HG03432 (cell line): Measurements from ENCODE around the gene FOXN1.

Experiments
- ATAC-seq: cut with Tn5 transposase; IDR thresholded peaks from one replicate; pipeline ENCODE4 v1.9.1; 2021; ENCODE audit warnings: mild to moderate bottlenecking, moderate library complexity; ENCODE audit not compliant: unreplicated experiment

The FOXN1 gene

DNA sequence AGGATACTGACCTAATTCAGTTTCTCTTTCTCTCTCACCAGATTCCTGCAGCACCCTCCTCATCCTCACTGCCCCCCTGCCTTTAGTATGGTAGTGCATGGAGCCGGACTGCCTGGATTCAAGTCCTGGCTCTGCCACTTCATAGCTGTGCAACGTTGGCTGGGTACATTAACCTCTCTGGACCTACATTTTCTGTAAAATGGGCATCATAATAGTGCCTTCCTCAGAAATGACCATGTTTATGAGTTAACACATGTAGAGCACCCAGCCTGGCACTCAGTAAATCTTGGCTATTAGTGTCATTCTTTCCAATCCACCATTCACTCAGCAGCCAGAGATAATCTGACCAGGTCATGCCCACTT lies 39.0 kb downstream of the FOXN1 start:
- ATAC-seq, result no peak

DNA sequence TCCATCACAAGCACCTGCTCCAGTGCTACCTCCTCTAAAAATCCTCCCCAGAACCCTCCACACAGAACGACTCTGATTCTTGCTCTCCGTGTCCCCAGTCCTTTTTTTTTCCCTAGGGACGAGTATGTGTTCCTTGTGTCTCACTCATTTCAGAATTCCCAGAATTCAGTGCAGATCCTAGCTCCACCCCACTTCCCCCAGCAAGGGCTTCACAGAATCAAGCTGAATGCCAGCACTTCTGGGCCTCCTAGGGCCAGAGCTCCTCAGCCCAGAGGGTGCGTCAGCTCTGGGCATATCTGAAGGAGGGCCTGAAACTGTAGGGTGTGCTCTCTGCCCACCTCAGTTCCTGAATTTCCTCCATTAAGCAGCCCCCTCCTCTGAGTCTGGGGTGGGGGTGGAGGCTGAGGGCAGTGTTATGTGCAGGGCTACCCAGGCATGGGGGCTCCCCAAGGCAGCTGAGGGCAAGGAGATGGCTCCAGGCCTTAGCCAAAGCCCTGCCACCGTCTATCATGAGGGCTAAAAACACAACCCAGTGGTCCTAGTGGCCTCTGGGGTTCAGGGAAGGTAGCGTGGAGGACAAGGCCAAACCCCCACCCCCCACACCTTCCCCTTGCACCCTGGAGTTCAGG lies 39.8 kb downstream of the FOXN1 start:
- no peak for ATAC-seq

DNA sequence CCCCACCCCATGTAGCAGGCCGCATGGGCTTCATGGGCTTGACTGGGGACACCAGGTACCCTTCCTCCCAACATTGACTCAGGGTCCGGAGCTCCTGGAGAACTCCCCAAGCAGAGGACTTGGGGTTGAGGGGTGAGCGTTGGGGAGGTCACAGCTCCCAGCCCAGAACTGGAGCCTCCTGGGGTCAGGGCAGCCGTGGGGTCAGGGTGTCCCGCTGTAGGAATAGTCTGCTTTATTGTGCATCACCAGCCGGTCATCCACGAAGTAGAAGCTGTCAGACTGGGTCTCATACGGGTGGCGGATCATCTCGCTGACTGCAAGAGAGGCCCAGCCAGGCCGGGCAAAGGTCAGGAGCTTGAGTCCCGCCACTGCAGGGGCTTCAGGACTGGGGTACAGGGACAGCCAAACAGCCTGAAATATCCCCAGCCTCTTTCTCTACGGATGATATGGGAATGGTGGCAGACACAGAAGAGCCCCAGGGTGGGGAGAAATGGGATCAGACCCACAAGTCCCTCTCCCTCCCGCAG lies 41.0 kb downstream of the FOXN1 start:
- ATAC-seq, result no peak

DNA sequence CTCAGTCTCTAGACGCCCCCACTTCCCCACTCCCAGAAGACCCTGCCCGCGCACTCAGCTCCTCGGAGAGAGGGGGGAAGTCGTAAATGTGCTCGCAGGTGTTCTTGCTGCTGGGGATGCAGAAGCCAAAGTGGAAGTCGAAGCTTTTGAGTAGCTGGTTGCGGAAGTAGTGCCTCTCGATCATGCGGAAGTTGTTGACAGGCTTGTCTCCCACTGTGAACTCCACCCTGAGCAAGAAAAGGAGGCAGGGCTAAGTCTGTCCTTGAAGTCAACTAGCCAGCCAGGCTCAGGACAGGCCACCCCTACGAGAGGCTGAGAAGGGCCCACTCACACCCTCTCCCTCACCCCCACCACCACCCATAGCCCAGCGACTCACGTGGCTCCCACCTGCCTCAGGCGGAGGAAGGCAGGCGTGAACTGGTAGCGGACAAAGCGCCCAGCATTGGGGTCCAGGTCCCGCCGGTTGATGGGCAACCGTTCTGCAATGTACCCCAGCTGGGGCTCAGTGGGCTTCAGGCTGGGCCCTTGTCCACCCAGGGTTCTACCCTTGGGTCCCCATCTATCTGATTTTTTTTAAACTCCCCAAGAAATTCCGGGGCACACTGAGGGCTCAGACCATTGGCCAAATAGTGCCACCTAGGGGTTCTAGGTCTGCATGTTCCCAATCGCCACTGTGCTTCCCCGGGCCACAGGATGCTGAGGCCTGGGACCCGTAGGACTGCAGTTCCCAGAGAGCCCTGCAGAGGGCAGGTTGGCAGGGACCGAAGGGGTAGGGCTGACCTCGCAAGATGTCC lies 41.7 kb downstream of the FOXN1 start:
- ATAC-seq, result no peak

DNA sequence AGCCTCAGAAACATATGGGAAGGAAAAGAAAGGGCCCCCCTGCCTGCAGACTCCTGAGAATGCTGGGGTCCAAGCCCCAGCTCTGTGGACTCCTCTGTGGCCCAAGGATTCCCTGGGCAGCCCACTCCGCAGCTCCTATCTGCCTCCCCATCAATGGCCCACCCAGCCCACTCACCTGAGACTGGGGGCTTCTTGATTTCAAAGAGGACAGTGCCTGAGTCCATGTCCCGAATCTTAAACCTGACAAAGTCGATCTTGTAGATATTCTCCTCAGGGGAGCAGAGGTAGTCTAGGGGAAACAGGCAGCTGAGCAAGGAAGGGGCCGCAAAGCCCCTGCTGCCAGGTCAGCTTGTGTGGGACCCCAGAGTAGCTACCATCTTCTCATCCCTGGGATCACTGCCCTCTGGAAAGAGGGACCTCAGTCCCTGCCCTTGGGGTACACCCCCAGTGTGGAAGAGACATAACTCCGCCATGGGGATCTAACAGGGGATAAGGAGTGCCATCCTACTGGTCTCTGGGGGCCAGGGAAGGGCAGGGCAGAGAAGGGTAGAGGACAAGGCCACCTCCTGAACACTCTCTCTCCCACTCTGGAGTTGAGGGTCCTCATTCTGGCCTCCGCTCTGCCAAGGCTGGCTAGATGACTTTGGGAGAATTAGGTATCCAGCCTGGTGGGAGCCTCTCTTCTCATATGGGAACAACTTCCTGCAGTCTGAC lies 42.4 kb downstream of the FOXN1 start:
- ATAC-seq, result no peak

DNA sequence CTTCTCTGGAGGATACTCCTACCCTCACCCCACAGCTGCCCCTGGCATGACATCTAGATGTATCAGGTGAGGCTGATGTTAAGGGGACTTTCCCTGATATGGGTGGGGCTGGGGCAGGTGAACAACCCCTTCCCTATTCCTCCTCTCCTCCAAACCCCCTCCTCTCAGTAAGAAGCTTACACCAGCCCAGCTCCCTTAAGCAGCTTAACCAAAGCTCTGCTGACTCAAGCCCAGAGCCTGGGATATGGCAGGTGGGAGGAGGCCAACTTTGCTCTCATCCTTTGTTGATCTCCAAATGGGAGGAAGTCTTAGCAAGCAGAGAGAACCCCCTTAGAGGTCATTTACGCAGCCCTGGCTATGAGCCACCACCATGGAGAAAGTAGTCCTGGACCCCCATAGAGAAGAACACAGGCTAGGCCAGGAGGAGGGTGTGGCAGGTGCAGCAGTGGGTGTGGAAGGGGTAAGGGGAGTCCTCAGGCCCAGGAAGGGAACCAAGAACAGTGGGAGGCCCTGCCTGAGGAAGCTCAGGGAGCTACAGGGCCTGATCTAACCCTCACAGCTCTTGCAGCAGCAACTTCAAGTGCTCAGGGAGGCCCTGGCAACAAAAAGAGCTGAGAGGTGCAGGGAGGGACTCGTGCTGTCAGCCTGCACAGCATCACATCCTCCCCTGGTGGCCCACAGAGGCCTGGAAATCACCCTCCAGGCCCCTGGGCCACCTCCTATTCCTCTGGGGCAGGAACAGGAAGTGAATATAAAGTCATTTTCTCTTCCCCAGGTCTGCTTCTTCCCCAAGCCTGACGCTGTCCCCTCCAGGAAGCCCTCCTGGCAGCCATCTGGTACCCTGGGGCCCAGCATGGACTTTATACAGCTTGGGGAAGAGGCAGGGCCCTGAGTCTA lies 43.3 kb downstream of the FOXN1 start:
- ATAC-seq, result peak; percentile 46

DNA sequence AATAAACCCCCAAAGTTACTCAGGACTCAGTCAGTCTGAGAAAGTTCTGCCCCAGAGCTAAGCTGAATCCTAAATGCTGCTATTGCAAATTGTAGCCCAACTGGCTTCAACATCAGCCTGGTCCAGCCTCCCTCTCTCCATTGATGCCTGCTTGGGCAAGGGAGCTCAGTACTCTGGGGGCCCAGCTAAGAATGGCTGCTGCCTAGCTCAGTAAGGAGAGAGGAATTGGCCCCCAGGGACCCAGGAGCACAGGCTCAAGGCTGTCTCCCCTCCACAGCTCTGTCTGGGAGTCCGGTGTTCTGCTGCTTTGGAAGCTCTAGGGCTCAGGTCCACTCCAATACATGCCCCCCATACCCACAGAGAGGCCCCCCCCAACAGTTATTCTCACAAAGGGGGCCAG lies 44.7 kb downstream of the FOXN1 start:
- ATAC-seq, result no peak

DNA sequence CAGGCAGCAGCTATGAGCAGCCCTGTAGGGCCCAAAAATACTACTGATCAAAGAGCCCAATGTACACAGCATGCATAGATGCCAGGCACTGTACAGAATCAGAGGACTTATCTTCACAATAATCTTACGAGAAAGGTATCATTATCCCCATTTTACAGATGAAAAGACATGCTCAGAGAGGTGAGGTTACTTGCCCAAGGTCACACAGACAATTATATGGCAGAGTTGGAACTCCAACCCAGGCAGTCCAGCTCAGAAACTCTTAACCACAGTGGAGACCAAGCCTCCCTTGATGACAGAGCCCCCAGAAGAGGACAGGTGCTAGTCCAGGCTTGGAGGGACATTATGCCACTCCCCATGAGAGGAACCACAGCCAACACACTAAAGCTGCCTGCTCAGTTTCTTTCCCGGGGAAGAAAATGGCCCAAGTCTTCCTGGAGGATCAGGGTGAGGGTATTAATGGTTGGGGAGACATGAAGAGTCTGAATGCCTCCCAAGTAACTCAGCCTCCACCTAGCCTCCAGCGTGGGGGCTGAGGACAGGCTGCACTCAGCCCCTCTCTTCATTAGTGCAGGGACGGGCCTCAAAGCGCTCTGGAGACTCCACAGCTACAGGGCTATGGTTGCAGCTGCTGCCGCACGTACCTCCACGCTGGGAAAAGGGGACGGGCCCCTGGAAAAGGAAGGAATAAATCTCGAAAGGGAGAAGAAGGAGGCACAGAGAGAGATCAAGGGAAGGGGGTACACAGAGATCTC lies 45.5 kb downstream of the FOXN1 start:
- no peak for ATAC-seq

DNA sequence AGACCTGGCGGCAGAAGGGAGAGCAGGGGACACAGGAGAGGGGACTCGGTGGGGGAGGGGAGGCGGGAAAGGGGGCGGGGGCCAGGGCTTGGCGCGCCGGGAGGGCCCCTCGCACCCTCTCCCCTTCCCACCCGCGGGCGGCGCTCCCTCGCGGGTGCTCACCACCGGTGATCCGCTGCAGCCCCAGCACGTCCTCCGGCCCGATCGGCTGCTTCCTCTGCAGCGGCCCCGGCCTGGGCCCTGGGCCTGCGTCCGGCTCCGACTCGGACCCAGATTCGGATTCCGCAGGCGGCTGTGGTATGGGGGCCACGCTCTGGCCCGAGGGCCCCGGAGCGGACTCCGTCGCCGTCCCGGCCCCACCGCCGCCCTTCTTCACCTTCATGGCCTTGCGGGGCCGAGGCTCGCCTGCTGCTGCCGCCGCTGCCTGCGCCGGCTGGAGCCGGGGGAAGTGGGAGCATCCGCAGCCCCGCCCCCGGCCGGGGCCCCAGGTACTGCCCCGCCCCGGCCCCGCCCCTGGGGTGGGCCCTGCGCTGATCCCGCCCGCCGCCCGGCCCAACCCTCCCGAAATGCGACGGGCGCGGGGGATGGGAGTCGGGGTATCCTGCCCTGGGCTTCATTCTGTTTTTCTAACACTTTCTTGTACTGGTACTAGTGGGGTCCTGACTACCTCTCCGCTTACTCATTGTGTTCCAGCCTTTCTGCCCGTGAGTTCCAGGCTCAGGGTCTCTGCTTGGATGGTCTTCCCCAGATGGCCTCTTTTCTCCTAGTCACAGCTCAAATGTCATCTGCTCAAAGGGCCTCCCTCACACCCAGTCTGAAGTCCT lies 46.2 kb downstream of the FOXN1 start, which contains the start of gene UNC119:
Gene UNC119 (minus strand): TSS at position 449 of the 824 bp plus-strand sequence. CDS start 67 bp downstream, at position 382.
- ATAC-seq, result peak; percentile 70

DNA sequence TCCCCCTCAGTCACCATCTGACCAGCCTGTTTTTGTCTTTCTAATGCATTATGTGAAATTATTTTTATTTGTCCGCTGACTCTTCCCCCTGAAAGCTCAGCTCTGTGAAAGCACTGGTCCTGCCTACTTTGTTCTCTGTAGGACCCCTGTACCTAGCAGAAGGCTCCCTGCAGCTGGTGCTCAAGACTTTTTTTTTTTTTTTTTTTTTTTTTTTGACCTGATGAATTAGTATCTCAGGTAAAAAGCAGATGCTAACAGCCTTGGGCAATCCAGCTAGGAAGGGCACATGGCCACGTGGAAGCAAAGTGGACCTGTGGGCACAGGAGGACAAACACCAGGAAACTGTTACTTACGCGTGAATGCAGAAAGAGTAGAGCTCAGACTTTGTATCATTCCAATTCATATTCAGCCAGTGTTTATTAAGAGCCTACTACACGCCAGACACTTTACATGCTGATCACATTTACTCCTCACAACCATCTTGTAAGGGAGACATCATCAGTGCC lies 46.9 kb downstream of the FOXN1 start:
- no peak for ATAC-seq

DNA sequence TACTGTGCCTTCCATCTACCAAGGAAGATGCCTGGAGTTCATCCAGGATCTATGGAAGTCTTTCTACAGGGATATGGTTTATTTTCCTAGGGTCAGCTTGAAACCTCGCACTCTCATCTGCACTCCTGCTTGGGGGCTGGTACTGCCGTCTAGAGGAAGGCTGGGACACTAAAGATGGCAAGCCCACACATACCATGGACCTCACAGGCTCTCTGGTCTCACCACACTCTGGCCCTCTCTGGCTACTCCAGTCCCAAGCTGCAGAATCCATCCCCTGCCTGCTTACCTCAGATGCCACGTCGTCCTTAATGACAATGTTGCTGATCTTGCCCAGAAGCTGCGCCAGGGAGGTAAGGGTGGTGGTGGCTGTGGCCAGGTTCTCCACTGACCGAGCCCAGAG lies 48.4 kb downstream of the FOXN1 start:
- no peak for ATAC-seq

DNA sequence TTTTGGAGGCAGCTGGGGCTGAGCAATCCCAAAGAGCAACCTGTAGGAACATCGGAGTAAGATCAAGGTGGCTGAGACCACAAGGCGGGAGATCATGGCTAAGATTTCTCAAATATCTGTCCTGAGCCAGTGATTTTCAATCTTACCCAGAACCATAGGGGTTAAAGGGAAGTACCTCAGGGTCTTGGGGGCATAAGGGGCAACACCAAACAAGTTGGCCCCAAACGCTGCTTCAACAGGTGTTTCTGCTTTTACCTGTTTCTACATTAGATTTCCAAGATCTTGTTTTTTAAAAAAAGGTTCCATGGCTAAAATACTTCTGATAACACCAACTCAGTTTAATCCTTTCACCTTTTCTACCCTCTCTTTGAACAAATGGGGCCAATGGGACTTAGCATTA lies 48.9 kb downstream of the FOXN1 start:
- ATAC-seq, result no peak

DNA sequence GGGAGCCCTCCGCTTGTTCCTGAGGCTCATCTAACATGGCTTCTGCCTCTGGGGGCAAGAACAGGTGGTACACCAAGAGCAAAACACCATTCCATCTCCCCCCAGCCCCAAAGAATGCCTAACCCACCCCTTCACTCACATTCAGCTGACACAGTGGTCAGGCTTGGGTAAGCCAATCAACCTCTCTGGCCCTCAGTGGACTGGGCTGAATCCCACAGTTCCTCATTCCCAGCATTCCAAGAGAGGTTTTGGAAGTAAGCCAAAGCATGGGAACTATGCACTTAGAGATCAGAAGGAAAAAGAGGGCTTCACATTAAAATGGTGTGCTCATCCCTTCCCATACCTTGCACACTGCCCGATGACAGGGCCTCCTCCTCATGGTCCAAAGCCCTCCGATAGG lies 57.3 kb downstream of the FOXN1 start:
- ATAC-seq, result no peak

DNA sequence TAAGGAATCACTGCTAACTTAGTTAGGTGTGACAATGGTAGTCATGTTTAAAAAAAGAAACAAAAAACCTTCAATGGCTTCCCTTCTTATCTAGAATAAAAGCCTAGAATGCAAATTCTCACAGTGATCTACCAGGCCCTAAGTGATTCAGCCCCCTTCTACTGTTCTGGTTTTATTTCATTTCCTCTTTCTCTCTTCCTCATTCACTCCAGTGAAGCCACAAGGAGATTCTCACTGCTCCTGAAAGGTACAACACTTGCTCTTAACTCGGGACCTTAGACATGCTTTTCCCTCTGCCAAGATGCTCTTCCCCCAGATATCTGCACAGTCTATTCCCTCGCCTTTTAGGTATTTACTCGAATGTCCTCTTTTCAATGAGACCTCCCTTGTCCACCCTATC lies 61.5 kb downstream of the FOXN1 start:
- ATAC-seq, result no peak

DNA sequence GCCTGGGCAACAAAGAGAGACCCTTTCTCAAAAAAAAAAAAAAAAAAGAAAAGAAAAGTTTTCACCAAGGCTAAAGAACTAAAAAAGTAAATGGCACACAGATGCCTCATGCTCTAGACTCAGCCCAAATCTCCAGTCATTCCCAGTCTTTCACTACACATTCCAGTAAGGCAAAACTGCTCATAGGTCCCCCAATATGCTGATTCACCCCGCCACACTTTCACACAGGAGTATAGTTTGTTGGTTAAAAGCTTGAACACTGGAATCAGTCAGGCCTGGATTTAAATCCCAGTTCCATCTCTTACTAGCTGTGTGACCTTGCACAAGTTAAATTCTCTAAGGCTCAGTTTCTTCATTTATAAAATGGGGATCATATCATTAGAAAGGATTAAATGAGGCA lies 63.3 kb downstream of the FOXN1 start:
- ATAC-seq, result no peak

DNA sequence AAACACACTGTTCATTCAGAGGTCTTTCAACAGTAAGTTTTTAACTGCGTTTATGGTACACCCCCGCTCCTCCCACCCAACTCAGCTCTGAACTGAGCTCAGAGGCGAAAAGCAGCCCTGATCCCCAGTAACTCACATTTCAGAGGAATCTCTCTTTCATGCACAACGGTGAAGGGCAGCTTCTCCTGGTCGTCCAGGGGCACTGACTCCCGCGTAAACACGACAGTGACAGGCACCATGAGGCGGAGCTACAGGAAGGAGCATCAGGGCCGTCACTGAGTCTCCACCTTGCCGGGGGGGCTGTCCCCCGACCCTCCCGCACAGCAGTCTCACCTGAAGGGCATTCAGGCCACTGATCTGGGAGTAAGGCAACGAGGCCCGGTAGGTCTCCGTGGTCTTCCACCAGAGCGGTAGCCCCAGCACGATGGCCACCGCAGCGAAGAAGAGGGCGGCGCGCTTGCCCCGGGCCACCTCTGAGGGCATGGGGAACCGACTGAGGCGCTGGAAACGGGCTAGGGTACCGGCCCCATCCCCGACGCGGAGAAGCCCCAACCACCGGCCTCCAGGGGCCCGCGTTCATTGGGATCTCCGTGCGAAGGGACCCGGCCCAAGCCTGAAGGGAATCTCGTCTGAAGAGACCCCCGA lies 64.7 kb downstream of the FOXN1 start:
- ATAC-seq, result peak; percentile 31

DNA sequence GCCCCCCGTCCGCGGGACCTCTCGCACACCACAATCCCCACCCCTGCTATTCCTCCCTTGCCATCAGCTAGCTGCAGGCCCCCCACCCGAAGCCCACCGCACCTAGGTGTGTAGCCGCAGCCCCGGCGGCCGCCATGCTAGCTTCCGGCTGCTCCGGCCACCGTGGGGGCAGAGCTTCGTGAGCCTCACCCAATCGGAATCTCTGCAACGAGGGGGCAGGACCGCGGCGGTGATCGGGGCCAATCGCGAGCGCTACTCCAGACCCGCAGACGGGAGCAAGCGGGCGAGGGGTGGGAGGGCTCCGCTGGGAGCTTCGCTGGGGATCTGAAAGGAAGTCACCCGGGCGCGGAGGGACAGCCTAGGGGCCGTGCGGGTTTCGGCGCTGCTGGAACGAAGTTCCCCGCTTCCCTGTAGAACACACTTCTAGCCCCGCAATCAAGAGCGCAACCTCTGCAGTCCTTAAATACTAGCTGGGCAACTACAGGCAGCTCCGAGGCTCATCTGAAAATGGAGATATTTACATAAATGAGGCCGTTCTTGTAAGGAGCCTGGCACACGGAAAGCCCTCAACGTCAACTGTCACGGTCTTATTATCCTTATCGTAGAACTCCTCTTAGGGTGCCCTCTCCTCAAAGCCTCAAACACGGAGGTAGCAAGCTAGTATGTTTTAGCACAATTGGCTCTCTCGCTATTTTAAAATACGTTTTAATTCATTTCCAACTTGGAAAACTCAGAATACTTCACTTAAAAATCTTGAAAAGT lies 65.4 kb downstream of the FOXN1 start, which contains the start of gene PIGS:
Gene PIGS (minus strand): TSS at position 164 of the 762 bp plus-strand sequence. CDS start 28 bp downstream, at position 136.
- peak; percentile 81 for ATAC-seq
